HFF-Myc (cell line): ENCODE measurements around the gene RNF149.

Experiments used
- DNase-seq: peaks from one replicate; pipeline ENCODE4 v3.0.0-alpha.2; 2011; ENCODE audit warnings: low read depth; ENCODE audit errors: extremely low read depth
- H3K4me3 ChIP-seq: replicated peaks from 2 replicates; pipeline ENCODE4 v1.5.1; 2011; ENCODE audit warnings: low read depth, mild to moderate bottlenecking, control low read depth, low read length
- CTCF ChIP-seq: IDR thresholded peaks from 2 replicates; pipeline ENCODE4 v1.5.1; 2012; ENCODE audit warnings: mild to moderate bottlenecking, low read depth, low read length, control low read depth; ENCODE audit errors: missing control alignments

The RNF149 gene

GRCh38 chr2:101231937-101232730 lies 76.4 kb downstream of the RNF149 start:
- TF ChIP-seq CTCF = no peak
- DNase-seq = no peak
- H3K4me3 ChIP-seq = no peak overlapping the region

GRCh38 chr2:101231240-101231639 lies 77.3 kb downstream of the RNF149 start:
- TF ChIP-seq CTCF = no peak
- H3K4me3 ChIP-seq = no peak overlapping the region
- no peak for DNase-seq

GRCh38 chr2:101230541-101231001 lies 77.9 kb downstream of the RNF149 start:
- no peak for TF ChIP-seq CTCF

More at GRCh38 chr2:101230541-101231001, 77.9 kb downstream of the RNF149 start:
- no peak overlapping the region for H3K4me3 ChIP-seq
- DNase-seq = no peak
